AG04449 (cell line): Measurements from ENCODE around the gene GOLGA5.

Experiments used
- CTCF ChIA-PET: fragments of 350-600 bp; formaldehyde crosslinking; extraction: SDS; loops from one replicate; lab custom pipeline; 2021; ENCODE audit warnings: antibody characterized with exemption; lab: Yijun Ruan, JAX
- POLR2A ChIA-PET: fragments of 400-600, 350-600 bp; formaldehyde crosslinking; extraction: SDS; loops from one replicate; lab custom pipeline; 2020; ENCODE audit warnings: antibody characterized with exemption, inconsistent platforms; lab: Yijun Ruan, JAX
- DNase-seq: peaks from one replicate; pipeline ENCODE4 v3.0.0-alpha.2; 2010; ENCODE audit warnings: low read depth, low spot score
- H3K4me3 ChIP-seq: 2 replicates; pipeline ENCODE4 v1.5.1; 2011; ENCODE audit warnings: low read depth, mild to moderate bottlenecking, control low read depth, low read length
- TF ChIP-seq, protein P1 (sequence below): IDR thresholded peaks from one replicate; pipeline ENCODE4 v1.5.1; 2011; ENCODE audit warnings: mild to moderate bottlenecking, moderate library complexity, low read length, control low read depth, inconsistent platforms; ENCODE audit not compliant: insufficient read depth; ENCODE audit errors: missing control alignments

GOLGA5 gene

DNA sequence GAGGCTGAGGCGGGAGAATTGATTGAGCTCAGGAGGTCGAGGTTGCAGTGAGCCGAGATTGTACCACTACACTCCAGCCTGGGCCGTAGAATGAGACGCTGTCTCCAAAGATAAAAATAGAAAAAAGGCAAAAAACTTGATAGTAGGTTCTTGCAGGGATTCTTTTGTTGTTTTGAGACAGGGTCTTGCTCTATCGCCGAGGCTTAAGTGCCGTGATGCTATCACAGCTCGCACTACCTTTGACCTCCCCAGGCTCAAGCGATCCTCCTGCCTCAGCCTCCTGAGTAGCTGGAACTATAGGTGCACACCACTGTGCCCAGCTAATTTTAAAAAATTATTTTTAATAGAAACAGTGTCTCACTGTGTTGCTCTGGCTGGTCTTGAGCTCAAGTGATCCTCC lies 4.7 kb downstream of the GOLGA5 start:
- no peak overlapping the region for H3K4me3 ChIP-seq
- TF ChIP-seq, protein P1, sequence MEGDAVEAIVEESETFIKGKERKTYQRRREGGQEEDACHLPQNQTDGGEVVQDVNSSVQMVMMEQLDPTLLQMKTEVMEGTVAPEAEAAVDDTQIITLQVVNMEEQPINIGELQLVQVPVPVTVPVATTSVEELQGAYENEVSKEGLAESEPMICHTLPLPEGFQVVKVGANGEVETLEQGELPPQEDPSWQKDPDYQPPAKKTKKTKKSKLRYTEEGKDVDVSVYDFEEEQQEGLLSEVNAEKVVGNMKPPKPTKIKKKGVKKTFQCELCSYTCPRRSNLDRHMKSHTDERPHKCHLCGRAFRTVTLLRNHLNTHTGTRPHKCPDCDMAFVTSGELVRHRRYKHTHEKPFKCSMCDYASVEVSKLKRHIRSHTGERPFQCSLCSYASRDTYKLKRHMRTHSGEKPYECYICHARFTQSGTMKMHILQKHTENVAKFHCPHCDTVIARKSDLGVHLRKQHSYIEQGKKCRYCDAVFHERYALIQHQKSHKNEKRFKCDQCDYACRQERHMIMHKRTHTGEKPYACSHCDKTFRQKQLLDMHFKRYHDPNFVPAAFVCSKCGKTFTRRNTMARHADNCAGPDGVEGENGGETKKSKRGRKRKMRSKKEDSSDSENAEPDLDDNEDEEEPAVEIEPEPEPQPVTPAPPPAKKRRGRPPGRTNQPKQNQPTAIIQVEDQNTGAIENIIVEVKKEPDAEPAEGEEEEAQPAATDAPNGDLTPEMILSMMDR, result no peak
- CTCF ChIA-PET, result interaction anchor here (1.2 to 3.3 kb wide), 3 partner anchors 109 to 692 kb away, joined by 3 to 16 read pairs (median 3); partner anchors contain the start of gene ATXN3
- POLR2A ChIA-PET, result interaction anchor here (0.6 kb wide), 1 partner anchor 1392 kb away, joined by 3 read pairs; no protein-coding TSS in a partner anchor
- no peak for DNase-seq

- ChIA-PET CTCF (interaction anchor here (0.7 to 3.3 kb wide), 5 partner anchors 8 to 693 kb away, joined by 3 to 16 read pairs (median 3); partner anchors contain the start of gene ATXN3), POLR2A (no interaction called here)
- no peak overlapping the region for H3K4me3 ChIP-seq
- no peak for DNase-seq
- TF ChIP-seq, protein P1, result no peak
These were observed 5.9 kb downstream of the GOLGA5 start for GRCh38 chr14:92800012-92800411.

GRCh38 chr14:92800525-92800924 lies 6.4 kb downstream of the GOLGA5 start:
- no peak for DNase-seq
- no peak overlapping the region for H3K4me3 ChIP-seq
- POLR2A ChIA-PET, result no interaction called here
- TF ChIP-seq, protein P1, result no peak
- CTCF ChIA-PET, result interaction anchor here (1.3 to 3.3 kb wide), 2 partner anchors 17 to 114 kb away, joined by 3 to 16 read pairs; no protein-coding TSS in a partner anchor

DNA sequence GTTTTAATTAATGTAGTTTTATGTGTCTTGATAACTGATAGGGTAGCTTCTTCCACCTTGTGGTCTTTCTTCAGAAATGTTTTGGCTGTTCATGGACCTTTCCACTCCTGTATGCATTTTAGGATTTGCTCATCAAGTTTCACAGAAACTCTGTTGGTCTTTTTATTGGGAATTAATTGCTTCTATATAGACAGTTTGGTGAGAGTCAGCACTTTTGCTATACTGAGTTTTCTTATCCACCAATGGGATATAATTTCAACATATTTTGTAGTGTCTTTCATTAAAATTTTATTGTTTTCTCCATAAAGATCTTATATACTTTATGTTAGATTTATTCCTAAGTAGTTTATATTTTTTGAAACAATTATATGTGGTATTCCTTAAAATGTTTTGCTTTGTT lies 7.8 kb downstream of the GOLGA5 start:
- no peak for DNase-seq
- TF ChIP-seq, protein P1, result no peak
- ChIA-PET CTCF (no interaction called here), POLR2A (interaction anchor here (0.6 kb wide), 1 partner anchor 1126 kb away, joined by 3 read pairs; no protein-coding TSS in a partner anchor)
- no peak overlapping the region for H3K4me3 ChIP-seq

DNA sequence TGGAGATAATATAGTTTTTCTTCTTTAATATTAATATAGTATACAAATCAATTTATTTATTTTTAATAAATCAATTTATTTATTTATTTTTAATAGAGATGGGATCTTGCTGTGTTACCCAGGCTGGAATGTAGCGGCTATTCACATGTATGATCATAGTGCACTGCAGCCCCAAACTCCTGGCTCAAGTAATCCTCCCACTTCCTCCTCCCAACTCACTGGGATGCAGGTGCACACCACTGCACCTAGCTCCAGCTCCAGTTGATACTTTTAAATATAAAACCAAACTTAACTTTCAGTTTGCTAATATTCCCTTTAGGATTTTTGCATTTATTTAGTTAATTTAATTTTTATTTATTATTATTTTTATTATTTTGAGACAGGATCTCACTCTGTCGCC lies 8.6 kb downstream of the GOLGA5 start:
- ChIA-PET POLR2A (no interaction called here), CTCF (no interaction called here)
- no peak overlapping the region for H3K4me3 ChIP-seq
- TF ChIP-seq, protein P1, result no peak
- no peak for DNase-seq

DNA sequence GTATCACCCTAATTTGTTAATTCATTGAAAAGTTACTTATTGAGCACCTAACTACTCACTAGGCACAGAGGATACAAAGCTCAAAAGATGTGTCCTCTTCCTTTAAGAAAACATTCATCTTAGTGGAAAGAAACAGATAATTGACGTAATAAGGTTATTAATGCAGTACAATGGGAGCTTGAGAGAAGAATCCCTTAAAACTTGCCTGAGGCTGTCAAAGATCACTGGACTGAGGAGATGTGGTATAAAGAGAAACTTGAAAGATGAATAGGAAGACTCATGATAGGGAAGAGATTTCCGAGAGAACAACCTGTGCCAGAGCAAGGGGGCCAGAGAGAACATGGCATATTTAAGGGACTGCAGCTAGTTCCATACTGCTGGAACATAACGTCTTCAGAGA lies 19.1 kb downstream of the GOLGA5 start:
- TF ChIP-seq, protein P1, result no peak
- ChIA-PET CTCF (interaction anchor here (1.6 kb wide), 1 partner anchor 11 kb away, joined by 4 read pairs; no protein-coding TSS in a partner anchor), POLR2A (no interaction called here)
- no peak for DNase-seq
- no peak overlapping the region for H3K4me3 ChIP-seq
